NT2/D1 (cell line): ENCODE measurements around the gene BLOC1S4.

Source experiments
- YY1 ChIP-seq: IDR thresholded peaks from 2 replicates; pipeline ENCODE4 v1.6.1; 2011; ENCODE audit not compliant: insufficient read length, insufficient read depth
- ZNF274 ChIP-seq: IDR thresholded peaks from 2 replicates; pipeline ENCODE4 v1.6.1; 2011; ENCODE audit warnings: mild to moderate bottlenecking, low read depth, low read length

GRCh38 chr4:6742507-6742906 is 26.5 kb downstream of the BLOC1S4 start:
- TF ChIP-seq ZNF274 (no peak), YY1 (no peak)
